Embryonic facial prominence (tissue), 1 donor: ENCODE data around the gene CCNI.

Source experiments
- DNase-seq: peaks from one replicate; pipeline ENCODE4 v3.0.0-alpha.2; 2016; ENCODE audit errors: extremely low spot score

Gene CCNI

GRCh38 chr4:77007358-77008230, 68.2 kb downstream of the CCNI start:
- DNase-seq, result no peak

GRCh38 chr4:77006753-77007353, 68.9 kb downstream of the CCNI start:
- DNase-seq, result no peak

DNA sequence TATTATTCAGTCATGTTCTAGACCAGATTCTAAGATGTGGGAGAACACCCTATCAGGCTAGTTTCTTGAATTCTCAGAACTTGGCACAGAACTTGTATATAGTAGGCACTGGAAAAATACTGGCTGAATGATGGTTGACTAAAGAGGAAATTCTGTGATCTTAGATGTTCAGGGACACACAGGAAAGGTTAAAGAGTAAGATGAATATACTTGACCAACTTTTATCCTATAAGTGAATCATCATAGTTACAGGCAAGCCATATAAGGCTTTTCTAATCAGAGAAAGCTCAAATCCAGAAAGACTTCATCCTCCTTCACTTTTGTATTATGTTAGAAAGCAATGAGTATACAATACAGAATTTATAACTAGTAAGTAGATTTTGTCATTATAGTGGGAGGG, 72.4 kb downstream of the CCNI start:
- no peak for DNase-seq

- DNase-seq, result no peak
Observed at GRCh38 chr4:77002321-77003107, 73.3 kb downstream of the CCNI start.

DNA sequence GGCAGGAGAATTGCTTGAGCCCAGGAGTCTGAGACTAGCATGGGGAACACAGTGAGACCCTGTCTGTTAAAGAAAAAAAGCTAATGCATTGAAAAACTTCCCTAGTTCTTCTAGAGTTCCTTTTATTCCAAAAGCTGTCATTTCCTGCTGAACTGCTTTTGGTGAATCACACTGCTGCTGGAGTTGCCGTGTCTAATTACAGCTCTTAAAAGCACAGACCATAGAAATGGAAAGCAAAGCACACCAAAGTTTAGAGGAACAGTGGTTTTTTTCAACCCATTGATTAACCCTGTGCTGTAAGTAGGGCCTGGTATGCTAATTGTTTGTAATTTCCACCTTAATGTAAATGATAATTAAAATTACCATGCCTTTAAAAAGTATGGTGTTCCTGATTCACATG, 73.9 kb downstream of the CCNI start:
- DNase-seq, result no peak

DNA sequence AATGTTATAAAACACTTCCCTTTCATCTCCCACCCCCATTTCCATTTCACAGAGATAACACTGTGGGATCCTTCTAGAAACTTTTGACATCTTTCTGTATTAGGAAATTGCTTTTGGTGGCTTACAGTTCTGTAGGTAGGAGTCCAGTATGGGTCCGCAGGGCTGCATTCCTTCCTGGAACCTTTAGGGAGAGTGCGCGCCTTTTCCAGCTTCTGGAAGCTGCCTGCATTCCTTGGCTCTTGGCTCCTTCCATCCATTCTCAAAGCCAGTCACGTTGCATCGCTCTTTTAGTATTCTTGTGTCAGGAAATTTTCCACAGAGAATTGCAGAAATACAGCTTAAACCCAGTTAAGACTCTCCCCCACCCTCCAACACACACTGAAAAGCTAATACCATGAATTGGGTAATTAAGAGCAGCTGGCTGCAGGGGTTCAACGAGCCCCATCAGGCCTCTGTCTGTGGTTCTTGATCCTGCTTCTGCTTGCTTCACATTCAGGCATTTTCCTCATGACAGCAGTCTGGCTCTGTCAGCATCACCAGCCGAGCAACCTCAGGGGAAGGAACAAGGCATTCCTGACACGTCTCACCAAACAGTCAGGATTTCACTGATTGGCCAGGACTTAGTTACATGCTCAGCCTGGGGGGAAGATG, 77.4 kb downstream of the CCNI start:
- no peak for DNase-seq

DNA sequence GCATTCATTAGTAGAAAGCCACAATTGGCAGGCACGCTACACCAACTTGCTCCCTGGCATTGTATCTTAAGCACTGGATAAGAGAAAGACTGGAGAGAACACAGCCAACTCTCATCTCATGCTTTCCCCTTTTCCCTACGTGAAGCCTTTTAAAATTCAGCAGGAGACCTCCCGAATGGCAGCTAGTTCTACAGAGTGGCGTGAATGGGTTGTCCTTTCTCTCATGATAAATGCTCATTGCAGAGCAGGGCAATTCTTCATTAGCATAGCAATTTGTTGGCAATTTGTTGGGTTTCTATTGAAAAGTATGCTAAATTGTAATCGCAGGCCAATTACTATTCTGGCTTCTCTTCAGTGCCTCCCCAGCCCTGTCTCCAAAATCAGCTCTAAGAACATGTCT, 78.3 kb downstream of the CCNI start:
- DNase-seq, result no peak
